K562 (cell line): ENCODE results near the gene KLF17. TPM values are rescaled to one million over a fixed set of nuclear protein-coding genes. Genes with fewer than 3 reads are reported as not detected.
A peak's percentile ranks its signal among the peaks of the same experiment; 100 is the strongest.

Experiments used
- ATAC-seq: fragments of 200-7000 bp; cut with Tn5 transposase; 3 replicates; pipeline ENCODE4 v1.9.1; 2020; ENCODE audit warnings: moderate library complexity
- BruUV-seq: library from RNA; stranded (reverse); fragments of 400-500 nt; replicated peaks from 2 replicates; lab custom pipeline; 2021; lab: Mats Ljungman, UMichigan
- CTCF ChIA-PET: fragments of 300-600 bp; formaldehyde crosslinking; extraction: SDS; loops from one replicate; lab custom pipeline; 2021; ENCODE audit warnings: low intra/inter-chr PET ratio; lab: Yijun Ruan, JAX
- POLR2A ChIA-PET: fragments of 300-600, 350-650 bp; sonication (Branson Sonifier 250); formaldehyde crosslinking; extraction: SDS; loops from one replicate; lab custom pipeline; 2021; ENCODE audit warnings: antibody characterized with exemption, inconsistent platforms; lab: Yijun Ruan, JAX
- DNase-seq, 4 experiments: peaks; one replicate each; pipeline versions ENCODE4 v3.0.0 to v3.0.0-alpha.2; 2011 to 2018; ENCODE audit warnings: low spot score in 3 of 4, mixed read lengths in 3 of 4; ENCODE audit errors: extremely low read depth in 1 of 4
- FAIRE-seq: peaks from 2 replicates; lab custom pipeline; 2011; peaks lifted over from hg19 to GRCh38; lab: Jason Lieb, UNC
- H2AFZ ChIP-seq: 2 replicates; pipeline ENCODE4 v1.6.0; 2011; ENCODE audit warnings: low read depth, low read length, control low read depth, inconsistent platforms
- H3K27ac ChIP-seq: fragments of 200-600 bp; 3 replicates; pipeline ENCODE4 v1.8.0; 2011; ENCODE audit warnings: low read depth, mild to moderate bottlenecking, control low read depth, inconsistent platforms, low read length, moderate library complexity, mixed read lengths; ENCODE audit errors: extremely low read depth
- H3K27me3 ChIP-seq, 2 experiments: fragments of 300-600 bp in 1 of 2; 2 replicates in 1 of 2; 3 replicates in 1 of 2; pipeline versions ENCODE4 v1.6.0 to v1.8.0; 2011; ENCODE audit warnings: inconsistent platforms in 2 of 2, low read length in 2 of 2, mild to moderate bottlenecking in 1 of 2, mixed read lengths in 1 of 2, moderate library complexity in 1 of 2; ENCODE audit not compliant: control insufficient read depth in 2 of 2, insufficient read depth in 2 of 2
- H3K36me3 ChIP-seq: fragments of 300-600 bp; 3 replicates; pipeline ENCODE4 v1.8.0; 2011; ENCODE audit warnings: mild to moderate bottlenecking, low read length, inconsistent platforms; ENCODE audit not compliant: control insufficient read depth, insufficient read depth
- H3K4me1 ChIP-seq, 2 experiments: fragments of 200-600 bp in 1 of 2; replicated peaks in 1 of 2; 2 replicates in 1 of 2; 3 replicates in 1 of 2; pipeline versions ENCODE4 v1.5.1 to v1.8.0; 2011; ENCODE audit warnings: inconsistent platforms in 2 of 2, low read length in 2 of 2, mild to moderate bottlenecking in 1 of 2, mixed read lengths in 1 of 2, moderate library complexity in 1 of 2; ENCODE audit not compliant: control insufficient read depth in 2 of 2, insufficient read depth in 2 of 2
- H3K4me2 ChIP-seq: 2 replicates; pipeline ENCODE4 v1.6.1; 2011; ENCODE audit warnings: low read length, control low read depth, inconsistent platforms, mixed read lengths; ENCODE audit not compliant: insufficient read depth
- H3K4me3 ChIP-seq: fragments of 200-600 bp; sonication (generic), shearing (Covaris generic); 2 replicates; pipeline ENCODE4 v1.5.1; 2016; ENCODE audit warnings: control low read depth, inconsistent platforms
- H3K79me2 ChIP-seq: fragments of 200-600 bp; 3 replicates; pipeline ENCODE4 v1.8.0; 2011; ENCODE audit warnings: low read length, inconsistent platforms; ENCODE audit not compliant: control insufficient read depth, insufficient read depth
- H3K9ac ChIP-seq, 2 experiments: 2 replicates each; pipeline versions ENCODE4 v1.6.0 to v1.6.1; 2011; ENCODE audit warnings: low read depth in 2 of 2, low read length in 2 of 2, control low read depth in 1 of 2, inconsistent platforms in 1 of 2, mild to moderate bottlenecking in 1 of 2, mixed read lengths in 1 of 2; ENCODE audit not compliant: insufficient read depth in 1 of 2
- H3K9me1 ChIP-seq: one replicate; pipeline ENCODE4 v1.6.0; 2011; ENCODE audit warnings: inconsistent platforms, mild to moderate bottlenecking, low read length, moderate library complexity; ENCODE audit not compliant: control insufficient read depth, insufficient read depth
- H3K9me3 ChIP-seq: replicated peaks from 2 replicates; pipeline ENCODE4 v1.5.1; 2011; ENCODE audit warnings: low read depth, low read length, inconsistent platforms; ENCODE audit not compliant: control insufficient read depth, insufficient read depth
- H4K20me1 ChIP-seq: replicated peaks from 2 replicates; pipeline ENCODE4 v1.6.1; 2011; ENCODE audit warnings: low read length, inconsistent platforms, mixed read lengths; ENCODE audit not compliant: control insufficient read depth, insufficient read depth
- BHLHE40 ChIP-seq: IDR thresholded peaks from 2 replicates; pipeline ENCODE4 v1.6.1; 2011; ENCODE audit warnings: low read length, improper control_type of control experiment
- CBFA2T2 ChIP-seq: fragments of 450-650 bp; conservative IDR thresholded peaks from 2 replicates; pipeline ENCODE4 v1.6.1; 2017; ENCODE audit warnings: mild to moderate bottlenecking
- CBFA2T3 ChIP-seq: fragments of 450-650 bp; IDR thresholded peaks from 2 replicates; pipeline ENCODE4 v1.6.1; 2017
- CHCHD3 ChIP-seq: fragments of 250-450 bp; sonication (Bioruptor Pico); IDR thresholded peaks from 2 replicates; pipeline ENCODE4 v2.1.2; 2022; ENCODE audit warnings: mild to moderate bottlenecking
- FOXA3 ChIP-seq, 2 experiments: fragments of 450-650 bp in 1 of 2; sonication (generic) in 1 of 2; formaldehyde crosslinking; IDR thresholded peaks in 1 of 2; conservative IDR thresholded peaks in 1 of 2; 2 replicates each; pipeline versions ENCODE4 v1.4.0 to v1.8.0; 2020 to 2022; ENCODE audit warnings: mild to moderate bottlenecking in 2 of 2, missing genetic modification reagents in 1 of 2
- HNRNPH1 ChIP-seq: fragments of 200-400 bp; formaldehyde crosslinking; optimal IDR thresholded peaks from 2 replicates; pipeline ENCODE3; 2017; ENCODE audit warnings: low read depth, mild to moderate bottlenecking, low read length, moderate library complexity
- MAZ ChIP-seq, 2 experiments: fragments of 450-650 bp in 1 of 2; sonication (generic) in 1 of 2; formaldehyde crosslinking; IDR thresholded peaks in 1 of 2; conservative IDR thresholded peaks in 1 of 2; 2 replicates each; pipeline versions ENCODE4 v1.4.0 to v1.5.0; 2020; ENCODE audit warnings: mild to moderate bottlenecking in 1 of 2, missing genetic modification reagents in 1 of 2
- RCOR1 ChIP-seq, 2 experiments: IDR thresholded peaks; 2 replicates each; pipeline ENCODE4 v1.6.1; 2012; ENCODE audit warnings: low read depth in 2 of 2, low read length in 2 of 2, borderline replicate concordance in 1 of 2, improper control_type of control experiment in 1 of 2
- RUNX1 ChIP-seq: sonication (generic); IDR thresholded peaks from 2 replicates; pipeline ENCODE4 v1.6.1; 2016; ENCODE audit warnings: antibody characterized with exemption, low read depth
- SMARCA4 ChIP-seq: fragments of 450-650 bp; IDR thresholded peaks from 2 replicates; pipeline ENCODE4 v1.6.1; 2016
- SNRNP70 ChIP-seq: fragments of 200-400 bp; formaldehyde crosslinking; optimal IDR thresholded peaks from 2 replicates; pipeline ENCODE3; 2017; ENCODE audit warnings: low read depth, low read length
- STAT5B ChIP-seq: fragments of 250-450 bp; sonication (Bioruptor Pico); IDR thresholded peaks from 2 replicates; pipeline ENCODE4 v1.8.0; 2021; ENCODE audit warnings: mild to moderate bottlenecking, inconsistent platforms
- TAF9B ChIP-seq: fragments of 450-650 bp; IDR thresholded peaks from 2 replicates; pipeline ENCODE4 v1.6.1; 2018; ENCODE audit warnings: mild to moderate bottlenecking; ENCODE audit not compliant: partially characterized antibody
- ZC3H11A ChIP-seq: IDR thresholded peaks from 2 replicates; pipeline ENCODE4 v1.6.1; 2012; ENCODE audit warnings: low read depth, low read length, improper control_type of control experiment
- ZKSCAN1 ChIP-seq: fragments of 150-350 bp; IDR thresholded peaks from 2 replicates; pipeline ENCODE4 v1.6.1; 2016; ENCODE audit warnings: low read depth, low read length
- ZNF174 ChIP-seq: fragments of 250-450 bp; sonication (Bioruptor Pico); IDR thresholded peaks from 2 replicates; pipeline ENCODE4 v1.4.0; 2020; ENCODE audit warnings: mild to moderate bottlenecking
- WGBS: fragments of 100-300 bp; shearing (Covaris generic); methylation state at CpG from one replicate; pipeline ENCODE4 v1.1.6; 2016; ENCODE audit warnings: low coverage, mixed read lengths; ENCODE audit not compliant: insufficient coverage; ENCODE audit errors: missing lambda C conversion rate; 5-methylcytosine and 5-hydroxymethylcytosine counted together
- in situ Hi-C: fragments of 300-500 bp; cut with MboI; formaldehyde crosslinking; loops from 4 replicates; pipeline ENCODE4 v1.15.0; 2018; ENCODE audit warnings: inconsistent platforms, mixed read lengths
- intact Hi-C: fragments of 100-400 bp; cut with micrococcal nuclease; formaldehyde crosslinking; loops from 2 replicates; pipeline ENCODE4 v1.14.2; 2022
- polyA plus RNA-seq, 8 experiments: library from polyadenylated mRNA; depleted of rRNA in 4 of 8; stranded (reverse) in 5 of 8; unstranded in 3 of 8; fragments of >200 nt; fragmentation: Nextera tagmentation in 2 of 8; fragmentation: Illumina TruSeq in 1 of 8; extraction: Ambion mirVana in 2 of 8; extraction: Trizol in 1 of 8; gene quantifications; 2 replicates each; pipeline versions ENCODE4 v1.2.1 to v1.2.3, GENCODE V29; 2011 to 2014; ENCODE audit warnings: inconsistent platforms in 1 of 8, missing spikeins in 1 of 8
- total RNA-seq, 7 experiments: library from RNA; depleted of rRNA in 6 of 7; stranded (reverse); fragments of >200 nt in 6 of 7; fragmentation: Illumina TruSeq in 2 of 7; extraction: Trizol in 2 of 7; gene quantifications; 2 replicates each; pipeline versions ENCODE4 v1.2.1 to v1.2.3, GENCODE V29; 2011 to 2021; ENCODE audit warnings: low replicate concordance in 1 of 7
- TF ChIP-seq, protein P1 (sequence below): fragments of 450-650 bp; IDR thresholded peaks from 2 replicates; pipeline ENCODE4 v1.6.1; 2016
- TF ChIP-seq, protein P2 (sequence below): IDR thresholded peaks from 2 replicates; pipeline ENCODE4 v1.6.1; 2014; ENCODE audit warnings: antibody characterized with exemption
- TF ChIP-seq, protein P3 (sequence below): sonication (generic); formaldehyde crosslinking; IDR thresholded peaks from 2 replicates; pipeline ENCODE4 v1.8.1; 2023; ENCODE audit warnings: mild to moderate bottlenecking, missing genetic modification reagents

Gene KLF17
- total and polyA plus RNA-seq, 9 of the 15 experiments (the other 6 are each of a cell fraction or from before 2014, with no cell fraction given) = 0.01 to 0.24 (median 0.13) TPM; not detected in 6

DNA sequence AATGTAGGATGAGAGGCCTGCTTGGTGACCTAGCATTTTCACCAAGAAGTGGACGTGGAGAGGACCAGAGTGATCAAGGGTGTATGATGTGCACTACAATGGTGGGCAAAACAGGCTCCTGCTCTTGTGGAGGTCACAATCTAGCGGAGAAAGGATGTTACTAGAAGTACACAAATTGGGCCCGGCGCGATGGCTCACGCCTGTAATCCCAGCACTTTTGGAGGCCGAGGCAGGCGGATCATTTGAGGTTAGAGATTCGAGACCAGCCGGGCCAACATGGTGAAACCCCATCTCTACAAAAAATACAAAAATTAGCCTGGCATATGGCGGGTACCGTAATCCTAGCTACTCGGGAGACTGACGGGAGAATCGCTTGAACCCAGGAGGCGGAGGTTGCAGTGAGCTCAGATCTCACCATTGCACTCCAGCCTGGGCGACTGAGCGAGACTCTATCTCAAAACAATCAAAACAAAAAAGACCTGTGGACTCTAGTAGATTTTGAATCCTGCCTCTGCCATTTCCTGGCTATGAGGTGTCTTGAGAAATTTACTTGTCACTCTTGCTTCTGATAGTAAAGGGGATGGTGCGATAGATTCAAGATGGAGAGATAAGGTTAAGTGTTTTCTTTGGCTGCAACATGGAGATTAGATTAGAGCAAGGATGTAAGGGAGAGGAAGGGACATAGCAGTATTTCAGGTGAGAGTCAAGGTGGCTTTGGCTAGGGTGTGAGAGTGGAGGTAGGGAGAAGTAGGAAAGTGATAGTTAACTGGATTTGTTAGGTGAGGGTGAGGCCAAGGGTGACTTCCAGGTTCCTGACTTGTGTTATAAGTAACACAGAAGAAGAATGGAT is 15.7 kb downstream of the KLF17 start:
- Histone ChIP-seq H3K9me3 (no peaks in the 10 kb centered on the region), H3K9me1 (no peaks in the 10 kb centered on the region), H3K27me3 (peaks cover 37 to 65% of the 10 kb centered on the region in 2 experiments), H3K36me3 (no peaks in the 10 kb centered on the region), H2AFZ (no peak overlapping the region), H3K4me1 (no peaks in the 10 kb centered on the region; a peak in 1 of 5 replicates), H3K4me2 (no peak overlapping the region), H4K20me1 (no peaks in the 10 kb centered on the region; the same call in 1 of the 2 replicates), H3K4me3 (no peak overlapping the region), H3K9ac (no peak overlapping the region), H3K79me2 (no peaks in the 10 kb centered on the region), H3K27ac (no peak overlapping the region)
- DNase-seq = no peak
- in situ Hi-C loops = no loop called here
- ChIA-PET POLR2A (interaction anchor here (0.6 to 0.7 kb wide), 2 partner anchors 8 to 79 kb away, joined by 3 read pairs; partner anchors contain the start of gene DMAP1), CTCF (no interaction called here)
- ATAC-seq = no peak
- no peak for FAIRE-seq
- no TSS peak for BruUV-seq
- intact Hi-C loops = no loop called here
- WGBS = 26% methylated on average over 19 of the region's 19 CpGs
- TF ChIP-seq BHLHE40 = no peak
- no peak for TF ChIP-seq RUNX1
- TF ChIP-seq STAT5B = no peak
- no peak for TF ChIP-seq MAZ (CRISPR knock-in tag; conservative IDR thresholded peaks at IDR 0.05 in 1 of 2, IDR thresholded peaks at IDR 0.05 in 1 of 2)
- no peak for TF ChIP-seq ZNF174 (CRISPR knock-in tag)
- TF ChIP-seq HNRNPH1 = no peak
- no peak for TF ChIP-seq TAF9B
- TF ChIP-seq, protein P1, sequence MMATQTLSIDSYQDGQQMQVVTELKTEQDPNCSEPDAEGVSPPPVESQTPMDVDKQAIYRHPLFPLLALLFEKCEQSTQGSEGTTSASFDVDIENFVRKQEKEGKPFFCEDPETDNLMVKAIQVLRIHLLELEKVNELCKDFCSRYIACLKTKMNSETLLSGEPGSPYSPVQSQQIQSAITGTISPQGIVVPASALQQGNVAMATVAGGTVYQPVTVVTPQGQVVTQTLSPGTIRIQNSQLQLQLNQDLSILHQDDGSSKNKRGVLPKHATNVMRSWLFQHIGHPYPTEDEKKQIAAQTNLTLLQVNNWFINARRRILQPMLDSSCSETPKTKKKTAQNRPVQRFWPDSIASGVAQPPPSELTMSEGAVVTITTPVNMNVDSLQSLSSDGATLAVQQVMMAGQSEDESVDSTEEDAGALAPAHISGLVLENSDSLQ = peak; percentile 10; the same call in 1 of the 2 replicates
- no peak for TF ChIP-seq CHCHD3
- TF ChIP-seq ZKSCAN1 = no peak
- no peak for TF ChIP-seq FOXA3 (CRISPR knock-in tag; conservative IDR thresholded peaks at IDR 0.05 in 1 of 2, IDR thresholded peaks at IDR 0.05 in 1 of 2)
- TF ChIP-seq CBFA2T2 = 0 out of 2 replicates have a peak, but pooled peaks have one; percentile 23
- TF ChIP-seq, protein P2, sequence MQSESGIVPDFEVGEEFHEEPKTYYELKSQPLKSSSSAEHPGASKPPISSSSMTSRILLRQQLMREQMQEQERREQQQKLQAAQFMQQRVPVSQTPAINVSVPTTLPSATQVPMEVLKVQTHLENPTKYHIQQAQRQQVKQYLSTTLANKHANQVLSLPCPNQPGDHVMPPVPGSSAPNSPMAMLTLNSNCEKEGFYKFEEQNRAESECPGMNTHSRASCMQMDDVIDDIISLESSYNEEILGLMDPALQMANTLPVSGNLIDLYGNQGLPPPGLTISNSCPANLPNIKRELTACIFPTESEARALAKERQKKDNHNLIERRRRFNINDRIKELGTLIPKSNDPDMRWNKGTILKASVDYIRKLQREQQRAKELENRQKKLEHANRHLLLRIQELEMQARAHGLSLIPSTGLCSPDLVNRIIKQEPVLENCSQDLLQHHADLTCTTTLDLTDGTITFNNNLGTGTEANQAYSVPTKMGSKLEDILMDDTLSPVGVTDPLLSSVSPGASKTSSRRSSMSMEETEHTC = no peak
- TF ChIP-seq SMARCA4 = 0 out of 2 replicates have a peak, but pooled peaks have one; percentile 40
- TF ChIP-seq CBFA2T3 = peak; percentile 68
- peak in 1 of 2 experiments; percentile 15; a peak in 1 of 4 replicates for TF ChIP-seq RCOR1 (IDR thresholded peaks at IDR 0.05; ENCODE audit: borderline replicate concordance in 1 of 2, low read depth in 2 of 2, low read length in 2 of 2)
- TF ChIP-seq SNRNP70 = no peak
- TF ChIP-seq ZC3H11A = no peak
- TF ChIP-seq, protein P3, sequence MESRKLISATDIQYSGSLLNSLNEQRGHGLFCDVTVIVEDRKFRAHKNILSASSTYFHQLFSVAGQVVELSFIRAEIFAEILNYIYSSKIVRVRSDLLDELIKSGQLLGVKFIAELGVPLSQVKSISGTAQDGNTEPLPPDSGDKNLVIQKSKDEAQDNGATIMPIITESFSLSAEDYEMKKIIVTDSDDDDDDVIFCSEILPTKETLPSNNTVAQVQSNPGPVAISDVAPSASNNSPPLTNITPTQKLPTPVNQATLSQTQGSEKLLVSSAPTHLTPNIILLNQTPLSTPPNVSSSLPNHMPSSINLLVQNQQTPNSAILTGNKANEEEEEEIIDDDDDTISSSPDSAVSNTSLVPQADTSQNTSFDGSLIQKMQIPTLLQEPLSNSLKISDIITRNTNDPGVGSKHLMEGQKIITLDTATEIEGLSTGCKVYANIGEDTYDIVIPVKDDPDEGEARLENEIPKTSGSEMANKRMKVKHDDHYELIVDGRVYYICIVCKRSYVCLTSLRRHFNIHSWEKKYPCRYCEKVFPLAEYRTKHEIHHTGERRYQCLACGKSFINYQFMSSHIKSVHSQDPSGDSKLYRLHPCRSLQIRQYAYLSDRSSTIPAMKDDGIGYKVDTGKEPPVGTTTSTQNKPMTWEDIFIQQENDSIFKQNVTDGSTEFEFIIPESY (CRISPR knock-in tag) = no peak
